Esophagus muscularis mucosa (tissue), 4 donors: ENCODE results near the gene SRSF9.

Source experiments
- EP300 ChIP-seq: sonication (generic); formaldehyde crosslinking; IDR thresholded peaks from one replicate; pipeline ENCODE4 v1.6.1; 2017; ENCODE audit warnings: antibody characterized with exemption
- POLR2A ChIP-seq: fragments of 450-650 bp; IDR thresholded peaks from one replicate; pipeline ENCODE4 v1.6.1; 2017; ENCODE audit warnings: antibody characterized with exemption, moderate library complexity, mild to moderate bottlenecking, low read depth
- POLR2AphosphoS5 ChIP-seq, 2 donors: sonication (generic); formaldehyde crosslinking; IDR thresholded peaks; one replicate each; pipeline ENCODE4 v1.6.1; 2017; ENCODE audit warnings: antibody characterized with exemption in 2 of 2
- TF ChIP-seq, protein P1 (sequence below), 3 experiments: fragments of 200-600 bp in 2 of 3; fragments of 450-650 bp in 1 of 3; sonication (generic) in 2 of 3; IDR thresholded peaks; one replicate each; pipeline ENCODE4 v1.5.1; 2017 to 2019; ENCODE audit warnings: antibody characterized with exemption in 3 of 3, mild to moderate bottlenecking in 2 of 3, moderate library complexity in 1 of 3

DNA sequence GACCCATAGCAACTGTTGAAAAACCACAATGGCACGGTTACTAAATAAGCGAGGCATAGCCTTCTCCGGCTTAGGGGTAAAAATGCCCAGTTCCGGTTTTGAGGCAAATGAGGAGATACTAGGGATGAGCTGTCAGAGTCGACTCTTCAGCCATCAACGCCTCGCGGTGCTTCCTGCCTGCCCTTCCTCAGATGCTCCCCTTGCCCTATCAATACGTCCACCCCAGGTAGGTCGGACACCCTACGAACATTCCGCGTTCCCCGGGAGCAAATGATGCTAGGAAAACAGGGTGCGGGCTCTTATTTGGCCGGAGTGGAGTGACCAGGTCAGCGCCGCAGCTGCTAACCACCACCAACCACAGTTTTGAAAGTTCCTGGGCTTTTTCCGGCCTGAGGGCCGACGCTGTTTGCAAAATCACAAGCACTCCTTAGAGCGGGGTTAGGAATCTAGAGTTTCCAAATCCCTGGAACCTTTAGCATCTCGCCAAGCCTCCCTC is 1.2 kb downstream of the SRSF9 start:
- TF ChIP-seq, protein P1, sequence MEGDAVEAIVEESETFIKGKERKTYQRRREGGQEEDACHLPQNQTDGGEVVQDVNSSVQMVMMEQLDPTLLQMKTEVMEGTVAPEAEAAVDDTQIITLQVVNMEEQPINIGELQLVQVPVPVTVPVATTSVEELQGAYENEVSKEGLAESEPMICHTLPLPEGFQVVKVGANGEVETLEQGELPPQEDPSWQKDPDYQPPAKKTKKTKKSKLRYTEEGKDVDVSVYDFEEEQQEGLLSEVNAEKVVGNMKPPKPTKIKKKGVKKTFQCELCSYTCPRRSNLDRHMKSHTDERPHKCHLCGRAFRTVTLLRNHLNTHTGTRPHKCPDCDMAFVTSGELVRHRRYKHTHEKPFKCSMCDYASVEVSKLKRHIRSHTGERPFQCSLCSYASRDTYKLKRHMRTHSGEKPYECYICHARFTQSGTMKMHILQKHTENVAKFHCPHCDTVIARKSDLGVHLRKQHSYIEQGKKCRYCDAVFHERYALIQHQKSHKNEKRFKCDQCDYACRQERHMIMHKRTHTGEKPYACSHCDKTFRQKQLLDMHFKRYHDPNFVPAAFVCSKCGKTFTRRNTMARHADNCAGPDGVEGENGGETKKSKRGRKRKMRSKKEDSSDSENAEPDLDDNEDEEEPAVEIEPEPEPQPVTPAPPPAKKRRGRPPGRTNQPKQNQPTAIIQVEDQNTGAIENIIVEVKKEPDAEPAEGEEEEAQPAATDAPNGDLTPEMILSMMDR (IDR thresholded peaks at IDR 0.05), result no peak
- TF ChIP-seq POLR2A (no peak), POLR2AphosphoS5 (IDR thresholded peaks at IDR 0.05) (no peak), EP300 (no peak)
